Measurements from ENCODE around the gene SCMH1. TPM values are rescaled to one million over a fixed set of nuclear protein-coding genes. Genes with fewer than 3 reads are reported as not detected.
A peak's percentile ranks its signal among the peaks of the same experiment; 100 is the strongest.

The SCMH1 gene
- total and polyA plus RNA-seq, 2 experiments from 2014 or later = 48.1 to 52.3 TPM

GRCh38 chr1:40980453-40981121 lies 261.5 kb downstream of the SCMH1 start:
- Histone ChIP-seq H3K9me3 (ENCODE audit: low read depth) (no peaks in the 10 kb centered on the region), H4K20me1 (ENCODE audit: insufficient read depth, poor library complexity, severe bottlenecking) (no peaks in the 10 kb centered on the region), H2AFZ (peak overlapping the region; percentile 38), H3K36me3 (replicated peaks; ENCODE audit: insufficient read depth, low read depth) (no peaks in the 10 kb centered on the region), H3K9me2 (replicated peaks; ENCODE audit: insufficient read depth) (no peaks in the 10 kb centered on the region), H3K4me1 (ENCODE audit: insufficient read depth) (peaks cover 29% of the 10 kb centered on the region), H3K4me3 (peak overlapping the region; percentile 64), H3K27me3 (no peaks in the 10 kb centered on the region), H3K4me2 (peak overlapping the region; percentile 95), H3K27ac (peak overlapping the region; percentile 95), H3K79me2 (peaks cover 43% of the 10 kb centered on the region)
- DNase-seq (ENCODE audit: low spot score) = peak; percentile 55
- WGBS (ENCODE audit: low lambda C conversion rate, missing lambda C conversion rate) = 9% methylated on average over 27 of the region's 27 CpGs
- TF ChIP-seq CTCF (IDR thresholded peaks at IDR 0.05; ENCODE audit: poor library complexity) (no peak), EZH2 (IDR thresholded peaks at IDR 0.05; ENCODE audit: borderline replicate concordance) (no peak), EZH2phosphoT487 (IDR thresholded peaks at IDR 0.05; ENCODE audit: low read depth, severe bottlenecking, unreplicated experiment) (no peak)

GRCh38 chr1:40980068-40980452 lies 262.0 kb downstream of the SCMH1 start:
- Histone ChIP-seq H3K36me3 (replicated peaks; ENCODE audit: insufficient read depth, low read depth) (no peaks in the 10 kb centered on the region), H2AFZ (peak overlapping the region; percentile 38), H3K4me1 (ENCODE audit: insufficient read depth) (peaks cover 25% of the 10 kb centered on the region), H3K27me3 (no peaks in the 10 kb centered on the region), H3K4me2 (peak overlapping the region; percentile 95), H4K20me1 (ENCODE audit: insufficient read depth, poor library complexity, severe bottlenecking) (no peaks in the 10 kb centered on the region), H3K27ac (peak overlapping the region; percentile 95), H3K4me3 (peak overlapping the region; percentile 64), H3K9me2 (replicated peaks; ENCODE audit: insufficient read depth) (no peaks in the 10 kb centered on the region), H3K9me3 (ENCODE audit: low read depth) (no peaks in the 10 kb centered on the region), H3K79me2 (peaks cover 43% of the 10 kb centered on the region)
- WGBS (ENCODE audit: low lambda C conversion rate, missing lambda C conversion rate) = 2% methylated on average over 28 of the region's 50 CpGs
- TF ChIP-seq CTCF (IDR thresholded peaks at IDR 0.05; ENCODE audit: poor library complexity) = no peak
- TF ChIP-seq EZH2 (IDR thresholded peaks at IDR 0.05; ENCODE audit: borderline replicate concordance) = no peak
- TF ChIP-seq EZH2phosphoT487 (IDR thresholded peaks at IDR 0.05; ENCODE audit: low read depth, severe bottlenecking, unreplicated experiment) = no peak
- DNase-seq (ENCODE audit: low spot score) = no peak

GRCh38 chr1:40979241-40980067 lies 262.7 kb downstream of the SCMH1 start, which contains the start of gene CTPS1:
Gene CTPS1, plus strand, starts transcription at chr1:40979696. Its CDS starts 3,595 bp downstream, at chr1:40983291.
- Histone ChIP-seq H3K79me2 (peaks cover 42% of the 10 kb centered on the region), H2AFZ (peak within 1 kb of the TSS; percentile 80), H3K4me3 (peak within 1 kb of the TSS; percentile 64), H4K20me1 (ENCODE audit: insufficient read depth, poor library complexity, severe bottlenecking) (no peaks in the 10 kb centered on the region), H3K27ac (peak within 1 kb of the TSS; percentile 95), H3K9me3 (ENCODE audit: low read depth) (no peaks in the 10 kb centered on the region), H3K27me3 (no peaks in the 10 kb centered on the region), H3K36me3 (replicated peaks; ENCODE audit: insufficient read depth, low read depth) (no peaks in the 10 kb centered on the region), H3K4me2 (peak within 1 kb of the TSS; percentile 95), H3K4me1 (ENCODE audit: insufficient read depth) (peaks cover 25% of the 10 kb centered on the region), H3K9me2 (replicated peaks; ENCODE audit: insufficient read depth) (no peaks in the 10 kb centered on the region)
- no peak for TF ChIP-seq EZH2phosphoT487 (IDR thresholded peaks at IDR 0.05; ENCODE audit: low read depth, severe bottlenecking, unreplicated experiment)
- peak; percentile 38 for TF ChIP-seq CTCF (IDR thresholded peaks at IDR 0.05; ENCODE audit: poor library complexity)
- TF ChIP-seq EZH2 (IDR thresholded peaks at IDR 0.05; ENCODE audit: borderline replicate concordance) = no peak
- WGBS (ENCODE audit: low lambda C conversion rate, missing lambda C conversion rate) = 1% methylated on average over 57 of the region's 96 CpGs
- DNase-seq (ENCODE audit: low spot score) = peak; percentile 96

All from hepatocyte (in vitro differentiated cells).